BE2C (cell line): Measurements from ENCODE around the gene RNU1-2.
A peak's percentile ranks its signal among the peaks of the same experiment; 100 is the strongest.
"Not testable (repeated sequence)": the region's sequence is repeated elsewhere in the genome, so short reads cannot be mapped to it uniquely, and the experiment has no call there.

Source experiments
- DNase-seq: peaks from one replicate; pipeline ENCODE4 v3.0.0-alpha.2; 2020
- H3K27me3 ChIP-seq: fragments of 250-450 bp; sonication (Bioruptor Pico); 2 replicates; pipeline ENCODE4 v1.5.1; 2020; ENCODE audit warnings: mild to moderate bottlenecking
- H3K36me3 ChIP-seq: fragments of 250-450 bp; sonication (Bioruptor Pico); 2 replicates; pipeline ENCODE4 v1.5.1; 2020; ENCODE audit warnings: mild to moderate bottlenecking
- H3K4me1 ChIP-seq: fragments of 250-450 bp; sonication (Bioruptor Pico); 2 replicates; pipeline ENCODE4 v1.5.1; 2020
- H3K4me3 ChIP-seq: 2 replicates; pipeline ENCODE4 v1.5.1; 2011; ENCODE audit warnings: low read depth, low read length
- H3K9me3 ChIP-seq: fragments of 250-450 bp; sonication (Bioruptor Pico); 2 replicates; pipeline ENCODE4 v1.5.1; 2020
- CTCF ChIP-seq: IDR thresholded peaks from 2 replicates; pipeline ENCODE4 v1.5.1; 2012; ENCODE audit warnings: mild to moderate bottlenecking, low read depth, low read length

RNU1-2 gene

GRCh38 chr1:16913181-16913832 lies 17.5 kb downstream of the RNU1-2 start:
- peak overlapping the region; percentile 49 for H3K4me3 ChIP-seq
- no peaks in the 10 kb centered on the region for H3K27me3 ChIP-seq
- no peaks in the 10 kb centered on the region for H3K36me3 ChIP-seq
- no peaks in the 10 kb centered on the region for H3K9me3 ChIP-seq
- no peak for TF ChIP-seq CTCF
- DNase-seq, result no peak
- no peaks in the 10 kb centered on the region for H3K4me1 ChIP-seq

- peak; percentile 90 for DNase-seq
- peak overlapping the region; percentile 49 for H3K4me3 ChIP-seq
- no peaks in the 10 kb centered on the region for H3K27me3 ChIP-seq
- H3K4me1 ChIP-seq, result no peaks in the 10 kb centered on the region
- no peak for TF ChIP-seq CTCF
- no peaks in the 10 kb centered on the region for H3K9me3 ChIP-seq
- H3K36me3 ChIP-seq, result no peaks in the 10 kb centered on the region
These were observed 18.3 kb downstream of the RNU1-2 start for GRCh38 chr1:16913833-16914662.

- H3K4me1 ChIP-seq, H3K9me3 ChIP-seq, H3K4me3 ChIP-seq, H3K36me3 ChIP-seq, DNase-seq, H3K27me3 ChIP-seq: not testable (repeated sequence)
These were observed 19.3 kb downstream of the RNU1-2 start for GRCh38 chr1:16914928-16915626.

GRCh38 chr1:16915627-16915973 lies 19.8 kb downstream of the RNU1-2 start:
- no peak for TF ChIP-seq CTCF
- Histone ChIP-seq H3K27me3 (no peaks in the 10 kb centered on the region), H3K9me3 (no peaks in the 10 kb centered on the region), H3K36me3 (no peaks in the 10 kb centered on the region), H3K4me1 (no peaks in the 10 kb centered on the region), H3K4me3 (no peak overlapping the region)
- no peak for DNase-seq

- H3K4me3 ChIP-seq, H3K36me3 ChIP-seq, DNase-seq, H3K27me3 ChIP-seq, H3K9me3 ChIP-seq, H3K4me1 ChIP-seq: not testable (repeated sequence)
These were observed 20.5 kb downstream of the RNU1-2 start for GRCh38 chr1:16916036-16916880.

- Histone ChIP-seq H3K4me3 (no peak overlapping the region), H3K4me1 (no peaks in the 10 kb centered on the region; the same call in 1 of the 2 replicates), H3K27me3 (no peaks in the 10 kb centered on the region), H3K9me3 (no peaks in the 10 kb centered on the region), H3K36me3 (no peaks in the 10 kb centered on the region)
- DNase-seq, result no peak
- TF ChIP-seq CTCF, result no peak
These were observed 22.6 kb downstream of the RNU1-2 start for GRCh38 chr1:16918371-16918770.

GRCh38 chr1:16918936-16919665 lies 23.3 kb downstream of the RNU1-2 start:
- H3K4me3 ChIP-seq, DNase-seq, H3K27me3 ChIP-seq, H3K9me3 ChIP-seq, H3K36me3 ChIP-seq, H3K4me1 ChIP-seq: not testable (repeated sequence)
